Stimulated activated CD4-positive, alpha-beta T cell treated with anti-CD3 and anti-CD28 coated beads, Interleukin-12 subunit alpha, Interleukin-12 subunit beta, amount 100 ng/mL, for 4 hours (primary cell): ENCODE data around the gene PARP3.
A peak's percentile ranks its signal among the peaks of the same experiment; 100 is the strongest.
"Not testable (repeated sequence)": the region's sequence is repeated elsewhere in the genome, so short reads cannot be mapped to it uniquely, and the experiment has no call there.

Source experiments
- DNase-seq: peaks from one replicate; pipeline ENCODE4 v3.0.0-alpha.2; 2020

Gene PARP3

GRCh38 chr3:51986010-51986947 lies 44.1 kb downstream of the PARP3 start:
- no peak for DNase-seq

DNA sequence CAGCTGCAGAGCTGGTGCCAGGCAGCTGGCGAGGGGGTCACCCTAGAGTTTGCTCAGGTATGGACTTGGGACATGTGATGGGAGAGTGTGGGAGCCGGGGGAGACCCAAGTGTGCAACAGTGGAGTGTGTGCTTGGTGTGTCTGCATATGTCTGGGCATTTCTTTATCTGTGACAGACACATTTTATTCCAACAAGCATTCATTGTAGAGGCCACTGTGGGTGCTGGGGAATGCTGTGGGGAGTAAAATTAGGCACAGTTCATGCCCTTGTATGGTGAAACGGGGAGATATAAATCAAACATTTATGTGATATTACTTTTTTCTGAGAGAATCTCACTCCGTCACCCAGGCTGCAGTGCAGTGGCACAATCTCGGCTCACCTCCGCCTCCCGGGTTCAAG lies 45.4 kb downstream of the PARP3 start:
- DNase-seq: no peak

- DNase-seq: no peak
These were observed 46.4 kb downstream of the PARP3 start for GRCh38 chr3:51988286-51989146.

DNA sequence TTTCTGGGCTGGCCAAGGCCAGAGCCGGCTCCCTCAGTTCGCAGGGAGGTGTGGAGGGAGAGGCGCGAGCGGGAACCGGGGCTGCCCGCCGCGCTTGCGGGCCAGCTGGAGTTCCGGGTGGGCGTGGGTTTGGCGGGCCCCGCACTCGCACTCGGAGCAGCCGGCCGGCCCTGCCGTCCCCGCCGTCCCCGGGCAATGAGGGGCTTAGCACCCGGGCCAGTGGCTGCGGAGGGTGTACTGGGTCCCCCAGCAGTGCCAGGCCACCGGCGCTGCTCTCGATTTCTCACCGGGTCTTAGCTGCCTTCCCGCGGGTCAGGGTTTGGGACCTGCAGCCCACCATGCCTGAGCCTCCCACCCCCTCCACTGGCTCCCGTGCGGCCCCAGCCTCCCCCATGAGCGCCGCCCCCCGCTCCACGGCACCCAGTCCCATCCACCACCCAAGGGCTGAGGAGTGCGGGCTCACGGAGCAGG lies 48.4 kb downstream of the PARP3 start:
- not testable (repeated sequence) for DNase-seq

DNA sequence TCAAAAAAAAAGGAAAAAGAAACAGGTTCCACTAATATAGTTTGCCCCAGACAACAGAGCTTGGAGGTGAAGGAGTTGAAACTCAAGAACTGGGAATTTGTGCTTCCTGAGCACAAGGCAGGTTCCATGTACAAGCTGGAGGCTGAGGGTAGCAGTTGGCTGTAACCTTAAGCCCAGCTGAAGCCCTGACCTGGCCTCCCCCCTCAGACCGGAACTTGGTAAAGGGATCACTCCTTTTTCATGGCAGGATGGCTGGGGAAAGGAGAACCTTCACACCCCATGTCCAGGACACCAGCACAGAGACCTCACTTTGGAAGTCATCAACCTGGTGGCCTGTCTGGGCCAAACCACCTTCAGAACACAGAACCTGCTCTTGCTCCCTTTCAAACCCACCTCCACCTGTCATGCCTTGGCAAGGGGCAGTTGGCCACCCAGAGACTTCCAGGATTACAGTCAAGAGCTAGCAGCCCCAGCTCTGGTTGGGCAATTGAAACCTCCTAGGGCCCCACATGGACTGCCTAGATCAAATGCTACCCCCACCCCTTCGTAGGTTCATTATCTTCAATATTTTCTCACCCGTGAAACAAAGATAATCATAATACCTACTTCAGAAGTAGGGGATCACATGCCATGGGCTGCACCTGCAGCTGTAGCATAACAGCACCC lies 50.0 kb downstream of the PARP3 start:
- DNase-seq: no peak

- DNase-seq: not testable (repeated sequence)
These were observed 51.5 kb downstream of the PARP3 start for GRCh38 chr3:51993657-51994056.

- DNase-seq: no peak
These were observed 52.4 kb downstream of the PARP3 start for GRCh38 chr3:51994530-51994929.

DNA sequence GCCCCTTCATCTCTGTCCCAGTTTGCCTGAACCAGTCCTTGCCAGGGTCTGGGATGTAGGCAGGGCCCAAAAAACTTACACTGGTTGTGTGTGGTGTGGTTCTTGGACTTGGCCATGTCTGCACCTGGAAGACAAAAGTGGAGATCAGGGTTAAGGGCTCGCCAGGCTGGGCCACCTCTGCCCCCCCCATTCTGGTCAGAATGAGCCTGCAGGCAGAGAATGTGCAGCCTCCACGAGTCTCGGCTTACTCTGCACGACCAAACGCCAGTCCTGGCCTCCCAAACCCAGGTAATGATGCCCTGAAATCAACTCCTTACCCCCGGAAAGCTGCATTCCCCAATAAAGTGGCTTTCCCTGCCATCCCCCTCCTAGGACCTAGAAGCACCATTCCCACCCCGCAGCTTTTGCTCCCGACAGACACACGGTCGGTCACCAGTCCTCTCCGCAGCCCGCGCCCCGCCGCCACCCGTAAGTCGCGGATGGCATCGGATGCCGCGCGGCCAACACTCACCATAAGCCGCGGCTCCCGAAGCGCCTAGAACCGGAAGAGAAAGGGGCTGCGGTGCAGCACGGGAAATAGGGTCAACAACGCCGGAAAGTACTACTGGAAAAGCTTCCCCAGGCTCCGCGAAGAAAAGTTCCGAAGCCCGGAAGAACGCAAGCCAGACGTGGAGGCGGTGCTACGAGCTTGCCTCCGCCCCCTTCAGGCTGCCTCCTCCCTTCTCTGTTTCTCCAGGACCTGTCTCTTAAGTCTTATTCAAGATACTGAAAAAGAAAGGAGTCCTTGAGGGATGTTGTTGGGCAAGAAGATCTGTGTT lies 53.4 kb downstream of the PARP3 start, which contains the start of gene RPL29:
Gene RPL29 (minus strand): TSS at position 550 of the 818 bp plus-strand sequence. CDS start 434 bp downstream, at position 116.
- peak; percentile 83 for DNase-seq

DNA sequence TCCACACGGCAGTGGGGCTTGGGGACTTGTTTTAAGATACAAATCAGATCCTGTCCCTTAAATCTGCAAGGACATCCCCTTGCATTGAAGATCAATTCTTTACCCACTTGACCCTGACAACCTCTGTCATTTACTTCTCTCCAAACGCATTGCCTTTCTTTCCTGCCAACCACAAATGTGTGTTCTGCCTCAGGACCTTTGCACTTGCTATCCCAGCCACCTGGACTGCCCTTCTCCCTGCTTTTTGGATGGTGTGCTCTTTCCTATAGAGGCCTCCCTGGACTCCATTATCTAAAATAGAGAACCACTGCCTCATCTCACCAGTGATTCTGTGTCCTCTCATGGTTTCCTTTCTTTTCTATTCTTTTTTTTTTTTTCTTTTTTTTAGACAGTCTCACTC lies 55.0 kb downstream of the PARP3 start:
- no peak for DNase-seq

DNA sequence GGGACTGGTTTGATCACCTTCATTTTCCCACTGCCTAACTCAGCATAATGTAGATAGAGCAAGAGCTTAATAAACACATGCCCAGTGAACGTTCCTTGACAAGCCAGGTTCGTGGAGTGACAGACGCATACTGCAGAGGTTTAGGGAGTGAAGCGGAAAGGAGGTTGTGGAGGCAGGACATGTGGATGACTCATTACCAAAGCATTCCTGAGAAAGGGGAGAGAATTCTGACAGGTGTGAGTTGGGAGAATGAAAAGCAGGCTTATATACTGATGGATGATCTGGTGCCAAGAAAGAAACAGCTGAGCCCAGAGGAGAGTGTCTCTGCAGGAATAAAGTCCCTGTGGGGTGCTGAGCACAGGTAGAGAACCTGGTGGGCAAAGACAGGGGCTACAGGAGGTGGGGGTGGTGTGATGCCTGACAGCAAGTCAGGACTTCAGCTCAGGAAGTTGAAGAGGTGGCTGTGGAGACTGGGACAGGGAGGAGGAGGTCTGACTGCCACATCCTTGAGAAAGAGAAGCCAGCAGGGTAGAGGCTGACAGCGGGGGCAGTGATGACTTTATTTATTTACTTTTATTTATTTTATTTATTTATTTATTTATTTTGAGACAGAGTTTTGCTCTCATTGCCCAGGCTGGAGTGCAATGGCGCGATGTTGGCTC lies 55.9 kb downstream of the PARP3 start:
- no peak for DNase-seq
